ENCODE data around the gene ATRIP. TPM values are rescaled to one million over a fixed set of nuclear protein-coding genes. Genes with fewer than 3 reads are reported as not detected.

ATRIP gene
- total RNA-seq, 2 donors from 2014 or later = 7.7 to 16.5 TPM

DNA sequence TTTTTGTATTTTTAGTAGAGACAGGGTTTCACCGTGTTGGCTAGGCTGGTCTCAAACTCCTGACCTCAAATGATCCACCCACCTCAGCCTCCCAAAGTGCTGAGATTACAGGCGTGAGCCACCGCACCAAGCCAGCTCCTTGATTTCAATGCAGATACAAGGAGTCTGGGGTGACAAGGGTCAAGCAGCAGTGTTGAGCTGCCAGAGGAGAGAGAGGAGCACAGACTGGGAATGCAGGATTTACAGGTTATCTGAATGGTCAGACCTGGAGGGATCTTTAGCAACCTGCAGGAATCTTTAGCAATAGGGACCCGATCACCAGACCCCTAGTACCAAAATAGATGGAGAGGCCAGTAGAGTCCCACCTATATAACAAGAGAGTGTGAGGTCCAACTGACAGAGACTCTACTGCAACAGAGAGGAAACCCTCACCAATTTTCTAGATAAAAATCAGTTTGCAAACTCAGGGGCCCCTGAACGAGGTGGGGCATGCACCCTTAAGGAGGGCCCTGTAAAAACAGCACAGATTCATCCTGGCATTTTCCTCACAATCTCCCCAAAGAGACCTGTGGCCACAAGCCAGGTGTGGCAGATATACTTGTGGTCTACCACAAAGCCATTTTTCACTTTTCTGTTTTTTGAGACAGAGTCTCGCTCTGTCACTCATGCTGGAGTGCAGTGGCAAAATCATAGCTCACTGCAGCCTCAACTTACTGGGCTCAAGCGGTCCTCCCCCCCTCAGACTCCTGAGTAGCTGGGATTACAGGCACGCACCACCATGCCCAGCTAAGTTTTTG is 68.1 kb downstream of the ATRIP start:
- TF ChIP-seq POLR2A (IDR thresholded peaks at IDR 0.05) (no peak), POLR2AphosphoS5 (IDR thresholded peaks at IDR 0.05) (no peak)
- TF ChIP-seq, protein P1, sequence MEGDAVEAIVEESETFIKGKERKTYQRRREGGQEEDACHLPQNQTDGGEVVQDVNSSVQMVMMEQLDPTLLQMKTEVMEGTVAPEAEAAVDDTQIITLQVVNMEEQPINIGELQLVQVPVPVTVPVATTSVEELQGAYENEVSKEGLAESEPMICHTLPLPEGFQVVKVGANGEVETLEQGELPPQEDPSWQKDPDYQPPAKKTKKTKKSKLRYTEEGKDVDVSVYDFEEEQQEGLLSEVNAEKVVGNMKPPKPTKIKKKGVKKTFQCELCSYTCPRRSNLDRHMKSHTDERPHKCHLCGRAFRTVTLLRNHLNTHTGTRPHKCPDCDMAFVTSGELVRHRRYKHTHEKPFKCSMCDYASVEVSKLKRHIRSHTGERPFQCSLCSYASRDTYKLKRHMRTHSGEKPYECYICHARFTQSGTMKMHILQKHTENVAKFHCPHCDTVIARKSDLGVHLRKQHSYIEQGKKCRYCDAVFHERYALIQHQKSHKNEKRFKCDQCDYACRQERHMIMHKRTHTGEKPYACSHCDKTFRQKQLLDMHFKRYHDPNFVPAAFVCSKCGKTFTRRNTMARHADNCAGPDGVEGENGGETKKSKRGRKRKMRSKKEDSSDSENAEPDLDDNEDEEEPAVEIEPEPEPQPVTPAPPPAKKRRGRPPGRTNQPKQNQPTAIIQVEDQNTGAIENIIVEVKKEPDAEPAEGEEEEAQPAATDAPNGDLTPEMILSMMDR (IDR thresholded peaks at IDR 0.05) = no peak
- Histone ChIP-seq H3K9me3 (no peaks in the 10 kb centered on the region), H3K27me3 (replicated peaks; ENCODE audit: insufficient read depth) (no peaks in the 10 kb centered on the region), H3K27ac (no peak overlapping the region), H3K36me3 (no peaks in the 10 kb centered on the region), H3K4me3 (no peak overlapping the region), H3K4me1 (replicated peaks) (no peaks in the 10 kb centered on the region)
- 96% methylated on average over 8 of the region's 8 CpGs for WGBS
- intact Hi-C loops (cut with DNase I) = no loop called here
- no peak for DNase-seq (ENCODE audit: low spot score)

Other genes starting within 250 kb of the ATRIP start
- gene CAMP, start 223.2 kb upstream of the ATRIP start, total RNA-seq = 1 to 10 TPM in 1 of 2 donors, not detected in 1; 2.4 TPM
- gene ZNF589, start 205.6 kb upstream of the ATRIP start, total RNA-seq = 10 to 100 TPM; 21.2 to 28.3 TPM
- 10 to 100 TPM; 42.2 to 51.6 TPM for gene NME6, start 145.4 kb upstream of the ATRIP start, total RNA-seq
- gene SPINK8, start 113.1 kb upstream of the ATRIP start, total RNA-seq = 1 to 10 TPM in 1 of 2 donors, not detected in 1; 4.9 TPM
- under 1 TPM in 1 of 2 donors, not detected in 1; 0.68 TPM for gene FBXW12, start 74.5 kb upstream of the ATRIP start, total RNA-seq
- 100 to 1,000 TPM; 115 to 182 TPM for gene PLXNB1, start 16.7 kb upstream of the ATRIP start, total RNA-seq
- gene CCDC51, start 6.6 kb upstream of the ATRIP start, total RNA-seq = 10 to 100 TPM; 12.7 to 14.8 TPM
- gene TMA7, start 6.5 kb upstream of the ATRIP start, total RNA-seq = 100 to 1,000 TPM; 310 to 446 TPM
- 100 to 1,000 TPM; 152 to 231 TPM for gene SHISA5, start 57.4 kb downstream of the ATRIP start, total RNA-seq
- 10 to 100 TPM in 1 of 2 donors, 1 to 10 TPM in 1; 9.9 to 89.0 TPM for gene PFKFB4, start 110.1 kb downstream of the ATRIP start, total RNA-seq
- 1 to 10 TPM in 1 of 2 donors, under 1 TPM in 1; 0.85 to 1.6 TPM for gene UCN2, start 117.0 kb downstream of the ATRIP start, total RNA-seq
- gene COL7A1, start 148.6 kb downstream of the ATRIP start, total RNA-seq = 10 to 100 TPM; 84.8 to 92.6 TPM
- gene UQCRC1, start 162.9 kb downstream of the ATRIP start, total RNA-seq = 100 to 1,000 TPM; 239 to 251 TPM
- gene TMEM89, start 175.0 kb downstream of the ATRIP start, total RNA-seq = 1 to 10 TPM in 1 of 2 donors, not detected in 1; 1.9 TPM
- gene SLC26A6, start 188.7 kb downstream of the ATRIP start, total RNA-seq = 10 to 100 TPM; 18.4 to 30.0 TPM
- 1 to 10 TPM in 1 of 2 donors, under 1 TPM in 1; 0.41 to 6.4 TPM for gene CELSR3, start 216.1 kb downstream of the ATRIP start, total RNA-seq
- gene NCKIPSD, start 239.2 kb downstream of the ATRIP start, total RNA-seq = 10 to 100 TPM; 32.9 to 83.3 TPM

Data from prostate gland (tissue), 2 donors.